PC-9 (cell line): ENCODE results near the gene KCNS1. TPM values are rescaled to one million over a fixed set of nuclear protein-coding genes. Genes with fewer than 3 reads are reported as not detected.

Source experiments
- BruUV-seq: library from RNA; stranded (reverse); fragments of 400-500 nt; replicated peaks from 2 replicates; lab custom pipeline; 2021; lab: Mats Ljungman, UMichigan
- CTCF ChIA-PET: fragments of 300-600 bp; sonication (Branson Sonifier 250); formaldehyde crosslinking; loops from one replicate; lab custom pipeline; 2022; ENCODE audit warnings: antibody characterized with exemption; lab: Charles Lee
- POLR2A ChIA-PET: fragments of 300-600 bp; sonication (Branson Sonifier 250); formaldehyde crosslinking; loops from one replicate; lab custom pipeline; 2022; ENCODE audit warnings: antibody characterized with exemption; ENCODE audit not compliant: unreplicated experiment; lab: Charles Lee
- DNase-seq, 2 experiments: peaks; one replicate each; pipeline versions ENCODE4 v3.0.0 to v3.0.0-alpha.2; 2015 to 2022; ENCODE audit warnings: mixed read lengths in 1 of 2
- H2AFZ ChIP-seq: fragments of 200-600 bp; sonication (generic); 2 replicates; pipeline ENCODE4 v1.8.1; 2017; ENCODE audit warnings: antibody characterized with exemption
- H3F3A ChIP-seq: fragments of 200-600 bp; sonication (generic); 2 replicates; pipeline ENCODE4 v1.8.1; 2017; ENCODE audit warnings: antibody characterized with exemption, mild to moderate bottlenecking, low read depth; ENCODE audit not compliant: insufficient read depth
- H3K27ac ChIP-seq: fragments of 200-600 bp; sonication (generic); 2 replicates; pipeline ENCODE4 v1.6.1; 2016; ENCODE audit warnings: mixed run types
- H3K27me3 ChIP-seq: fragments of 200-600 bp; sonication (generic); 2 replicates; pipeline ENCODE4 v1.6.1; 2016; ENCODE audit warnings: low read depth, mixed run types; ENCODE audit not compliant: insufficient read depth
- H3K36me3 ChIP-seq: fragments of 200-600 bp; sonication (generic); 2 replicates; pipeline ENCODE4 v1.6.1; 2016; ENCODE audit warnings: low read depth, mixed run types
- H3K4me1 ChIP-seq: fragments of 200-600 bp; sonication (generic); replicated peaks from 2 replicates; pipeline ENCODE4 v1.6.1; 2016; ENCODE audit warnings: mixed run types; ENCODE audit not compliant: insufficient read depth
- H3K4me2 ChIP-seq: fragments of 200-600 bp; sonication (generic); 2 replicates; pipeline ENCODE4 v1.6.1; 2017; ENCODE audit warnings: mixed run types
- H3K4me3 ChIP-seq: fragments of 200-600 bp; sonication (generic); 2 replicates; pipeline ENCODE4 v1.6.1; 2016; ENCODE audit warnings: mixed run types
- H3K79me2 ChIP-seq: fragments of 200-600 bp; sonication (generic); 2 replicates; pipeline ENCODE4 v1.6.1; 2017; ENCODE audit warnings: low read depth, mixed run types
- H3K9me2 ChIP-seq: fragments of 200-600 bp; sonication (generic); 2 replicates; pipeline ENCODE4 v1.8.1; 2017; ENCODE audit warnings: mild to moderate bottlenecking; ENCODE audit not compliant: insufficient read depth
- H3K9me3 ChIP-seq: fragments of 200-600 bp; sonication (generic); 2 replicates; pipeline ENCODE4 v1.8.1; 2016; ENCODE audit warnings: low read depth; ENCODE audit not compliant: insufficient read depth
- H4K20me1 ChIP-seq: fragments of 200-600 bp; sonication (generic); 2 replicates; pipeline ENCODE4 v1.8.1; 2017; ENCODE audit not compliant: insufficient read depth
- EZH2 ChIP-seq: fragments of 200-600 bp; sonication (generic); IDR thresholded peaks from 2 replicates; pipeline ENCODE4 v1.8.0; 2017; ENCODE audit warnings: antibody characterized with exemption, low read depth
- intact Hi-C: fragments of 100-400 bp; cut with micrococcal nuclease; formaldehyde crosslinking; loops from one replicate; pipeline ENCODE4 v1.10.0; 2022; ENCODE audit not compliant: unreplicated experiment
- total RNA-seq: library from RNA; stranded (reverse); gene quantifications from 2 replicates; pipeline ENCODE4 v1.2.3, GENCODE V29; 2021
- TF ChIP-seq, protein P1 (sequence below): fragments of 200-600 bp; sonication (generic); conservative IDR thresholded peaks from 2 replicates; pipeline ENCODE4 v1.6.1; 2017; ENCODE audit warnings: mixed run types, antibody characterized with exemption, mild to moderate bottlenecking, moderate library complexity

KCNS1 gene
- total RNA-seq, 1 experiment from 2014 or later: 0.15 TPM

DNA sequence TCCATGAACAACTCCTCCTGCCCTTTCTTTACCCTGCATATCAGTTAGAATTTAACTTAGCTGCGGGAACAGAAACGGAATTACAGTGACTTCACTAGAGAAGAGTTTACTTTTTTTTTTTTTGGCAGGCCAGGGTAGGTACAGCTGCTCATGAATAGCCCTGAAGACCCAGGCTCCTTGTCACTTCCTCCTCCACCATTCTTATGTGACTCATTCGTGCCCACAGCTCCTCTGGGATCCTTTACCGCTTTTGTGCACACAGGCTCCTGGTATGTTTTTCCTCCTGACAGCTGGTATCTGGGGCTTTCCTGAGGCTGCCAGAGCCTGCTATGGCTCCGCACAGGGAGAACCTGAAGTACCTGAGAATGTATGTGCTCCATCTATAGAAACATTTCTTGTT, 3.9 kb upstream of the KCNS1 start:
- ChIA-PET POLR2A (interaction anchor here (0.5 to 0.6 kb wide), 3 partner anchors 92 to 303 kb away, joined by 3 to 22 read pairs (median 6); no protein-coding TSS in a partner anchor), CTCF (interaction anchor here (0.7 to 1.9 kb wide), 5 partner anchors 8 to 189 kb away, joined by 3 to 7 read pairs (median 3); no protein-coding TSS in a partner anchor)
- peaks cover 6% of the 10 kb centered on the region; the same call in 1 of the 2 replicates for H3F3A ChIP-seq
- H3K9me3 ChIP-seq: no peaks in the 10 kb centered on the region
- no peak overlapping the region for H3K27ac ChIP-seq
- no peaks in the 10 kb centered on the region for H3K9me2 ChIP-seq
- DNase-seq: peak; percentile 70 to 71
- BruUV-seq: no TSS peak
- TF ChIP-seq EZH2: no peak
- TF ChIP-seq, protein P1, sequence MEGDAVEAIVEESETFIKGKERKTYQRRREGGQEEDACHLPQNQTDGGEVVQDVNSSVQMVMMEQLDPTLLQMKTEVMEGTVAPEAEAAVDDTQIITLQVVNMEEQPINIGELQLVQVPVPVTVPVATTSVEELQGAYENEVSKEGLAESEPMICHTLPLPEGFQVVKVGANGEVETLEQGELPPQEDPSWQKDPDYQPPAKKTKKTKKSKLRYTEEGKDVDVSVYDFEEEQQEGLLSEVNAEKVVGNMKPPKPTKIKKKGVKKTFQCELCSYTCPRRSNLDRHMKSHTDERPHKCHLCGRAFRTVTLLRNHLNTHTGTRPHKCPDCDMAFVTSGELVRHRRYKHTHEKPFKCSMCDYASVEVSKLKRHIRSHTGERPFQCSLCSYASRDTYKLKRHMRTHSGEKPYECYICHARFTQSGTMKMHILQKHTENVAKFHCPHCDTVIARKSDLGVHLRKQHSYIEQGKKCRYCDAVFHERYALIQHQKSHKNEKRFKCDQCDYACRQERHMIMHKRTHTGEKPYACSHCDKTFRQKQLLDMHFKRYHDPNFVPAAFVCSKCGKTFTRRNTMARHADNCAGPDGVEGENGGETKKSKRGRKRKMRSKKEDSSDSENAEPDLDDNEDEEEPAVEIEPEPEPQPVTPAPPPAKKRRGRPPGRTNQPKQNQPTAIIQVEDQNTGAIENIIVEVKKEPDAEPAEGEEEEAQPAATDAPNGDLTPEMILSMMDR: no peak
- H3K27me3 ChIP-seq: no peaks in the 10 kb centered on the region
- no peak overlapping the region for H3K4me2 ChIP-seq
- H4K20me1 ChIP-seq: no peaks in the 10 kb centered on the region
- H2AFZ ChIP-seq: no peak overlapping the region
- no peaks in the 10 kb centered on the region for H3K79me2 ChIP-seq
- intact Hi-C loops: no loop called here
- no peaks in the 10 kb centered on the region for H3K36me3 ChIP-seq
- no peak overlapping the region for H3K4me3 ChIP-seq
- H3K4me1 ChIP-seq: peaks cover 8% of the 10 kb centered on the region; the same call in 1 of the 2 replicates

DNA sequence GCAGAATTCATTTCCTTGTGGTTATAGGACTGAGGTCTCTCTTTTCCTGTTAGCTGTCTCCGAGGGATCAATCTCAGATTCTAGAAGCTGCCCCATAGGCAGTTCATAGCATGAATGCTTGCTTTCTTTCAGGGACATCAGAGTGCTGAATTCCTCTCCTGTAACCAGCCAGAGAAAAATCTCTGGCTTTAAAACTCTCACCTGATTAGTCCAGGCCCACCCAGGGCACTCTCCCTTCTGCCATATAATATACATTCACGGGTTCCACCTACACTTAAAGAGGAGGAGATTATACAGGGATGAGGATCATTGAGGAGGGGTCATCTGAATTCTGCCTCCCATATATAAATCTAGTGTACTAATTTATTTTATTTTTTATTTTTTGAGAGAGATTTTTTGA, 2.1 kb upstream of the KCNS1 start:
- Histone ChIP-seq H3K9me2 (no peaks in the 10 kb centered on the region), H3K4me3 (no peak overlapping the region), H3K27me3 (no peaks in the 10 kb centered on the region), H3F3A (peaks cover 6% of the 10 kb centered on the region; the same call in 1 of the 2 replicates), H2AFZ (no peak overlapping the region), H3K36me3 (no peaks in the 10 kb centered on the region), H3K9me3 (no peaks in the 10 kb centered on the region), H4K20me1 (no peaks in the 10 kb centered on the region), H3K4me2 (no peak overlapping the region), H3K79me2 (no peaks in the 10 kb centered on the region), H3K27ac (no peak overlapping the region), H3K4me1 (peaks cover 8% of the 10 kb centered on the region; the same call in 1 of the 2 replicates)
- TF ChIP-seq, protein P1: no peak
- TF ChIP-seq EZH2: no peak
- no peak for DNase-seq
- no TSS peak for BruUV-seq
- ChIA-PET CTCF (no interaction called here), POLR2A (no interaction called here)
- intact Hi-C loops: no loop called here

DNA sequence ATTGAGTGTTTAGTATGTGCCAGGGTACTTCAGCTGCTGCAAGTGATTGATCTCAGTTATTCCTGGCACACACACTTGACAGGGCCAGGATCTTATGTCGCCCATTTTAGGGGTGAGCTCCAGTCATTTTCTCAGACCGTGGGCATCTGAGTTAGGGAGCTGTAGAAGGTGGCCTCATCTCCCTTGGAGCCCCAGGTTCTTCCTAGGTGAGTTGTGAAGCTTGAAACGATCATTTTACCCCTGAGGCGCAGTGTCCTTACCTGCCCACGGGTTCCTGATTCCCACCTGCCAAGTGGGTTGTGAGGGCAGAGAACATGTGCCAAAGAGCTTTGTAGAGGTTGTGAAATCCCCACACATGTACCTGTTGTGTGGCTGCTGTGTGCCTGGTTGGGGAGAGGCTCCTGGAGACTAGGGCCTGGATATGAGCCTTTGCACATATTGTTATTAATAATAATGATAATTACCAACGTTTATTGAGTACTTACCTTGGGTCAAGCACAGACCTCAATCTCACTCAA, 465 bp upstream of the KCNS1 start:
- ChIA-PET CTCF (no interaction called here), POLR2A (no interaction called here)
- no peaks in the 10 kb centered on the region for H3K79me2 ChIP-seq
- H2AFZ ChIP-seq: no peak overlapping the region
- intact Hi-C loops: no loop called here
- no peaks in the 10 kb centered on the region for H3K9me2 ChIP-seq
- no peak overlapping the region for H3K4me3 ChIP-seq
- no peak for DNase-seq
- no peaks in the 10 kb centered on the region for H3K9me3 ChIP-seq
- no peaks in the 10 kb centered on the region for H3K36me3 ChIP-seq
- no TSS peak for BruUV-seq
- no peak overlapping the region for H3K27ac ChIP-seq
- peaks cover 8% of the 10 kb centered on the region; the same call in 1 of the 2 replicates for H3K4me1 ChIP-seq
- no peak overlapping the region for H3K4me2 ChIP-seq
- TF ChIP-seq, protein P1: no peak
- TF ChIP-seq EZH2: no peak
- H4K20me1 ChIP-seq: no peaks in the 10 kb centered on the region
- peaks cover 6% of the 10 kb centered on the region; the same call in 1 of the 2 replicates for H3F3A ChIP-seq
- H3K27me3 ChIP-seq: no peaks in the 10 kb centered on the region
